ENCODE measurements around the gene RAB1A.

Gene RAB1A

DNA sequence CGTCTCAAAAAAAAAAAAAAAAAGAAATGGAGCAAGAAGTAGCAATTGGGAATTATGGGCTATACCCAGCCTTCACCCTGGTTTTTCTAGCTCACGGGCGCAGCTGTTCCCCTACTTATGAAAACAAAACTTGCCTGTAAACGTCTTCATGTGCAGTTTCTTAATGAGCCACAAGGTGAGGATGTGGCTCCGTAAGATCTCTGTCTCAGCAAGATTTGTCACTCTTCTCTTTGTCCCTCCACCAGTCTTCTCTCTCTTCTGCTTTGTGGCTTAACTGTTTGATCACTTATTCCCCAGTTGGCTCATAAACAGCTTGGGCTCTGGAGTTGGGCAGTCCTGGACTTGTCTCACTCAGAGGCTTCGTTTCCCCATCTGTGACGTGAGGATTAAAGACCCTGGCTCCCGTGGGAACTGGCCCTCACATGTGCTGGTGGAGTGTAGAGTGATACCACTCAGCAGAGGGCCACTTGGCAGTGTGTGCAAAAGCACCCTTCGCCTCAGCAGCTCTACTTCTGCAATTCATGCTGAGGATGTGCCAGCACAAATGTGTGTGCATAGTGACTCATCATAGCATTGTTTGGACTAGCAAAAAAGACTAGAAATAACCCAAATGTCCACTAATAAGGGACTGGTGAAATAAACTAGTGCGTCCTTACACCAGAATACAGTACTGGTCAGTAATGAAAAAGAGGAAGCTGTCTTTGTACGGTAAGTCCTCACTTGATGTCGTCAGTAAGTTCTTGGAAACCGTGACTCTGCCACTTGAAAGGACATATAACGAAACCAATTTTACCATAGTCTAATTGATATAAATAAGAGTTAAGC lies 65.0 kb downstream of the RAB1A start:
- TF ChIP-seq, protein P1, sequence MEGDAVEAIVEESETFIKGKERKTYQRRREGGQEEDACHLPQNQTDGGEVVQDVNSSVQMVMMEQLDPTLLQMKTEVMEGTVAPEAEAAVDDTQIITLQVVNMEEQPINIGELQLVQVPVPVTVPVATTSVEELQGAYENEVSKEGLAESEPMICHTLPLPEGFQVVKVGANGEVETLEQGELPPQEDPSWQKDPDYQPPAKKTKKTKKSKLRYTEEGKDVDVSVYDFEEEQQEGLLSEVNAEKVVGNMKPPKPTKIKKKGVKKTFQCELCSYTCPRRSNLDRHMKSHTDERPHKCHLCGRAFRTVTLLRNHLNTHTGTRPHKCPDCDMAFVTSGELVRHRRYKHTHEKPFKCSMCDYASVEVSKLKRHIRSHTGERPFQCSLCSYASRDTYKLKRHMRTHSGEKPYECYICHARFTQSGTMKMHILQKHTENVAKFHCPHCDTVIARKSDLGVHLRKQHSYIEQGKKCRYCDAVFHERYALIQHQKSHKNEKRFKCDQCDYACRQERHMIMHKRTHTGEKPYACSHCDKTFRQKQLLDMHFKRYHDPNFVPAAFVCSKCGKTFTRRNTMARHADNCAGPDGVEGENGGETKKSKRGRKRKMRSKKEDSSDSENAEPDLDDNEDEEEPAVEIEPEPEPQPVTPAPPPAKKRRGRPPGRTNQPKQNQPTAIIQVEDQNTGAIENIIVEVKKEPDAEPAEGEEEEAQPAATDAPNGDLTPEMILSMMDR (IDR thresholded peaks at IDR 0.05; ENCODE audit: low read depth, low read length, missing control alignments) = peak; percentile 69
- in situ Hi-C loops (cut with HindIII; ENCODE audit: low pct_ligation_motif_present, low sequenced_read_pairs) = no loop called here
- no peaks in the 10 kb centered on the region for H3K27me3 ChIP-seq (replicated peaks)
- peaks cover under 1% of the 10 kb centered on the region for H3K36me3 ChIP-seq (replicated peaks)
- no peak overlapping the region for H3K4me3 ChIP-seq (ENCODE audit: low read depth, low read length)
- H3K27ac ChIP-seq = peak overlapping the region; percentile 72
- DNase-seq = peak; percentile 85

- Histone ChIP-seq H3K27ac (no peak overlapping the region), H3K27me3 (replicated peaks) (no peaks in the 10 kb centered on the region), H3K4me3 (ENCODE audit: low read depth, low read length) (no peak overlapping the region), H3K36me3 (replicated peaks) (no peaks in the 10 kb centered on the region)
- no peak for DNase-seq
- in situ Hi-C loops (cut with HindIII; ENCODE audit: low pct_ligation_motif_present, low sequenced_read_pairs) = no loop called here
- TF ChIP-seq, protein P1 (IDR thresholded peaks at IDR 0.05; ENCODE audit: low read depth, low read length, missing control alignments) = no peak
Observed at GRCh38 chr2:65062843-65063825, 66.8 kb downstream of the RAB1A start.

DNA sequence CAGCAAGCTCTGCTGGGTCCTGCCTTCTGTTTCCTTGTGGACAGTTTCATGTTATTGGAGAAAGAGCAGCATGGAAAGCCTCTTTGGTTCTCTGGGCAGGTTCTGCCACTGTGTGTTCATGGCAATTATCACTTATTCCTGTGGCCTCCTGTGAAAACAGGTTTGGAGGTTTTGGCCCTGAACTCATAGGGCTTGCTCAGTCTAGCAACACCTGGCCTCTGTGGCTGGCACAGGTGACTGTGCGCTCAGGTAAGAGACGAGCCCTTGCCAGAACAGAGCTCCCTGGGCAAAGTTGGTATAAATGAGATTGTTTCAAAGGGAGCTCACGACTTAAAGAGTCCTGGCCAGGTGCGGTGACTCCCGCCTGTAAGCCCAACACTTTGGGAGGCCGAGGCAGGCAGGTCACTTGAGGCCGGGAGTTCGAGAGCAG lies 68.0 kb downstream of the RAB1A start:
- Histone ChIP-seq H3K27ac (no peak overlapping the region), H3K36me3 (replicated peaks) (no peaks in the 10 kb centered on the region), H3K4me3 (ENCODE audit: low read depth, low read length) (no peak overlapping the region), H3K27me3 (replicated peaks) (no peaks in the 10 kb centered on the region)
- in situ Hi-C loops (cut with HindIII; ENCODE audit: low pct_ligation_motif_present, low sequenced_read_pairs) = no loop called here
- TF ChIP-seq, protein P1 (IDR thresholded peaks at IDR 0.05; ENCODE audit: low read depth, low read length, missing control alignments) = no peak
- DNase-seq = no peak

DNA sequence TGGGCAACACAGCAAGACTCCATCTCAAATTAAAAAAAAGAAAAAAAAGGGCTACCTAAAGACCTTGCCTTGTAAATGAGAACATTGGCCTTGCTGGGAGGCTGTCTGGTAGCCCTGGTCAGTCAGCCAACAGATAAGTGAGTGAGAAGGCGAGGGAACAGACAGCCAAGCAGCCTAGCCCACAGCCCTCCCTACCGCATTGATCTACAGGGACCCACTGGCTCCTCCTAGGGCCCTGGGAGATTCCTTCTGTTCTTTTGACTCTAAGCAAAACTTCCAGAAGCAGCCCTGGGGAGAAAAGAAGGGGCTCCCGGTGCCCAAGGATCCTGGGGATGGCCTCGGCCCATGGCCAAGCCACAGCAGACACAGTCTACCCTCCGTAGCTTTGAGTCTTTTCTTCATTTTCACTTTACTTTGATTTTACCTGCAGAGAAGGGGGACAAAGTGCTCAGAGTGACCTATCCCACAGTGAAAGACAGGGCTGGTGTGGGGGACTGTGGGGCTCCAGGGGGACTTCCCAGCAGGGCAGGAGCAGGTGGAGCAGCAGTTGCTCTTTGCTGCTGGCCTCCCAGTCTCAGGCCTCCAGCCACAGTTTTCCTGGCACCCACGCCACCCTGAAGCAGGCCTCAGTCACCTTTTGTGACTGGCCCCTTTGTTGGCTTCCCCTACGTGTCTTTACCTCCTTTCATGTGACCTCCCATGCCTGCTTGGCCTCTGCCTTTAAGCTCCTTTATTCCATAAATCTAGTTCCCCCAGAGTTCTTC lies 68.6 kb downstream of the RAB1A start:
- TF ChIP-seq, protein P1 (IDR thresholded peaks at IDR 0.05; ENCODE audit: low read depth, low read length, missing control alignments) = no peak
- no peak for DNase-seq
- Histone ChIP-seq H3K36me3 (replicated peaks) (no peaks in the 10 kb centered on the region), H3K27ac (no peak overlapping the region), H3K4me3 (ENCODE audit: low read depth, low read length) (no peak overlapping the region), H3K27me3 (replicated peaks) (no peaks in the 10 kb centered on the region)
- in situ Hi-C loops (cut with HindIII; ENCODE audit: low pct_ligation_motif_present, low sequenced_read_pairs) = no loop called here

DNA sequence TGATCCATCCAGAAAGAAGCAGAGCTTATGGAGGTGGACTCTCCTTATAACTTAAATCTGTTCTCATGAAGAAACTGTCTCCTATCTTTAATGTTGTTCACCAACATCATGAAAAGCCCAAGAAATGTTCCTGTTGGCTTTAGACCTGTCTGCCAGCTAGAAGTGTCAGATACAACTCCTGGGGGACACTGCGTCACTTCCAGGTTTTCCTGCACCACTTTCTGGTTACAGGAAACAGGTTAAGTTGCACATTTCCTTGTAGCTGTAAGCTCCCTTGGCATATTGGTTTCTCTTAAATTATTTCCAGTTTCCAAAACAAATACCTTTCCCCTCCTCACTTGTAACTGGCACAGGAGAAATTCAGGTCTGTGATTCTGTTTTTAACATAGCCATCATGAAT lies 70.8 kb downstream of the RAB1A start:
- TF ChIP-seq, protein P1 (IDR thresholded peaks at IDR 0.05; ENCODE audit: low read depth, low read length, missing control alignments) = no peak
- H3K27me3 ChIP-seq (replicated peaks) = no peaks in the 10 kb centered on the region
- H3K36me3 ChIP-seq (replicated peaks) = no peaks in the 10 kb centered on the region
- no peak for DNase-seq
- in situ Hi-C loops (cut with HindIII; ENCODE audit: low pct_ligation_motif_present, low sequenced_read_pairs) = no loop called here
- H3K4me3 ChIP-seq (ENCODE audit: low read depth, low read length) = no peak overlapping the region
- no peak overlapping the region for H3K27ac ChIP-seq

Data from brain microvascular endothelial cell (primary cell).